Endodermal cell (in vitro differentiated cells): ENCODE data around the gene SUPT5H. TPM values are rescaled to one million over a fixed set of nuclear protein-coding genes. Genes with fewer than 3 reads are reported as not detected.
A peak's percentile ranks its signal among the peaks of the same experiment; 100 is the strongest.

Experiments used
- DNase-seq: peaks from one replicate; pipeline ENCODE4 v3.0.0-alpha.2; 2017
- H3K27ac ChIP-seq: 2 replicates; pipeline ENCODE4 v1.5.1; 2013; ENCODE audit warnings: mild to moderate bottlenecking, low read depth, low read length, moderate library complexity
- H3K27me3 ChIP-seq: 2 replicates; pipeline ENCODE4 v1.6.1; 2013; ENCODE audit warnings: mild to moderate bottlenecking, low read length, moderate library complexity; ENCODE audit not compliant: insufficient read depth, control insufficient read depth, poor library complexity, severe bottlenecking
- H3K36me3 ChIP-seq: 2 replicates; pipeline ENCODE4 v1.7.0; 2013; ENCODE audit warnings: mild to moderate bottlenecking, low read length, moderate library complexity; ENCODE audit not compliant: control insufficient read depth, insufficient read depth
- H3K4me1 ChIP-seq: one replicate; pipeline ENCODE4 v1.7.0; 2013; ENCODE audit warnings: low read length; ENCODE audit not compliant: control insufficient read depth, insufficient read depth
- H3K4me3 ChIP-seq: 2 replicates; pipeline ENCODE4 v1.5.1; 2013; ENCODE audit warnings: mild to moderate bottlenecking, low read length, moderate library complexity
- H3K9ac ChIP-seq: 2 replicates; pipeline ENCODE4 v1.6.1; 2013; ENCODE audit warnings: mild to moderate bottlenecking, low read length, moderate library complexity; ENCODE audit not compliant: poor library complexity, severe bottlenecking; ENCODE audit errors: extremely low read depth
- H3K9me3 ChIP-seq: 2 replicates; pipeline ENCODE4 v1.6.1; 2013; ENCODE audit warnings: mild to moderate bottlenecking, low read length, moderate library complexity; ENCODE audit not compliant: control insufficient read depth
- H3K27ac Mint-ChIP-seq: 2 replicates; pipeline ENCODE4 v1.8.0; 2020; ENCODE audit warnings: mixed read lengths
- H3K27me3 Mint-ChIP-seq: 2 replicates; pipeline ENCODE4 v1.8.0; 2021; ENCODE audit warnings: mild to moderate bottlenecking, mixed read lengths; ENCODE audit not compliant: insufficient read depth
- H3K36me3 Mint-ChIP-seq: 2 replicates; pipeline ENCODE4 v1.8.0; 2020; ENCODE audit warnings: low read depth, mixed read lengths
- H3K4me1 Mint-ChIP-seq: 2 replicates; pipeline ENCODE4 v1.8.0; 2020; ENCODE audit warnings: mixed read lengths
- H3K4me3 Mint-ChIP-seq: 2 replicates; pipeline ENCODE4 v1.8.0; 2020; ENCODE audit warnings: mild to moderate bottlenecking, moderate library complexity, mixed read lengths
- H3K9me3 Mint-ChIP-seq: 2 replicates; pipeline ENCODE4 v1.8.0; 2020; ENCODE audit warnings: mild to moderate bottlenecking, mixed read lengths
- WGBS, 2 experiments: methylation state at CpG; one replicate each; pipeline versions ENCODE4 v1.1.5 to v1.1.7; 2013; ENCODE audit warnings: missing lambda C conversion rate in 2 of 2, mixed read lengths in 1 of 2; ENCODE audit not compliant: insufficient coverage in 1 of 2, insufficient read length in 1 of 2; 5-methylcytosine and 5-hydroxymethylcytosine counted together
- total RNA-seq, 2 donors: library from RNA; stranded (reverse); fragmentation: NEBNext Ultra II Directional in 1 of 2; extraction: Animal tissue kit (Norgen Biotek cat#: 25700) in 1 of 2; gene quantifications; 2 replicates in 1 of 2; 3 replicates in 1 of 2; pipeline ENCODE4 v1.2.1, GENCODE V29; 2021
- TF ChIP-seq, protein P1 (sequence below): fragments of 200-600 bp; sonication (generic); conservative IDR thresholded peaks from 2 replicates; pipeline ENCODE4 v1.5.0; 2021; ENCODE audit warnings: antibody characterized with exemption, mild to moderate bottlenecking

The SUPT5H gene
- total RNA-seq, 2 donors from 2014 or later = 130 to 139 TPM

DNA sequence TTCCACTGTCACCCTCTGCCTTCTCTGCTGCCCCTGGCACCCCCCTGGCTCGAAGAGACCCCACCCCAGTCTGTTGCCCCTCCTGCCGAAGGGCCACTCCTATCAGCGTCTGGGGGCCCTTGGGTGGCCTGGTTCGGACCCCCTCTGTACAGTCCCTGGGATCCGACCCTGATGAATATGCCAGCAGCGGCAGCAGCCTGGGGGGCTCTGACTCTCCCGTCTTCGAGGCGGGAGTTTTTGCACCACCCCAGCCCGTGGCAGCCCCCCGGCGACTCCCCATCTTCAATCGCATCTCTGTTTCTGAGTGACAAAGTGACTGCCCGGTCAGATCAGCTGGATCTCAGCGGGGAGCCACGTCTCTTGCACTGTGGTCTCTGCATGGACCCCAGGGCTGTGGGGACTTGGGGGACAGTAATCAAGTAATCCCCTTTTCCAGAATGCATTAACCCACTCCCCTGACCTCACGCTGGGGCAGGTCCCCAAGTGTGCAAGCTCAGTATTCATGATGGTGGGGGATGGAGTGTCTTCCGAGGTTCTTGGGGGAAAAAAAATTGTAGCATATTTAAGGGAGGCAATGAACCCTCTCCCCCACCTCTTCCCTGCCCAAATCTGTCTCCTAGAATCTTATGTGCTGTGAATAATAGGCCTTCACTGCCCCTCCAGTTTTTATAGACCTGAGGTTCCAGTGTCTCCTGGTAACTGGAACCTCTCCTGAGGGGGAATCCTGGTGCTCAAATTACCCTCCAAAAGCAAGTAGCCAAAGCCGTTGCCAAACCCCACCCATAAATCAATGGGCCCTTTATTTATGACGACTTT lies 36.8 kb upstream of the SUPT5H start:
- H3K27me3 Mint-ChIP-seq = no peaks in the 10 kb centered on the region
- peak overlapping the region; percentile 90 for H3K9ac ChIP-seq

DNA sequence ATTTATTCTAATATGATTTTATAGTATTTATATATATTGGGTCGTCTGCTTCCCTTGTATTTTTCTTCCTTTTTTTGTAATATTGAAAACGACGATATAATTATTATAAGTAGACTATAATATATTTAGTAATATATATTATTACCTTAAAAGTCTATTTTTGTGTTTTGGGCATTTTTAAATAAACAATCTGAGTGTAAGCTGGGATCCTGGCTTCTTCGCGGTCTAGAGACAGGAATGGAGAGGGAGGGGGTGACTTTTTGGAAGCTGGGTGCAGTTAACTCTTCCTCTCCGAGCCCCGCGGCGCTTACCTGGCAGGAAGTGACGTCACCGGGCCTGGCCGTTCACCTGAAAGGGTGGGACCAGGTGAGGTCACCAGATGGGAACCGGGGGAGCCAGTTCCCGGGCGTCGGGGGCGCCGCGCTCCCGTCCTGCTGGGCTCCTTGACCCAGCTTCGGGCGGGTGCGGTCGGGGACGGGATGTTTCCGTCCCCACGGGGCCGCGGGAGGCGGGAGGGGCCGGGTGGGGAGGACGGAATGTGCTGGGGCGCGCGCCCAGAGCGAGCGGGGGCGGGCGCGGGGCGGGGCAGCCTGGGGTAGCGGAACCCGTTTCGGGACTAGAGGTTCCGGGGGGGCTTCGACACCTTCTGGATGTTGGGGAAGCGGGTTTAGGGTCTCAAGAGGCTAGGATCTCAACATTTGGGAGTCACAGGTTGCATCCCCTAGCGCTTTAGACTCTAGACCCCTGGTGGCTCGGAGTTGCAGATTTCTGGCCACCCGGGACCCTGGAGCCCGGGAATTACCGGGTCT lies 36.0 kb upstream of the SUPT5H start:
- WGBS, 2 experiments = 0 to 1% methylated on average over 14 to 49 of the region's 52 CpGs
- peak overlapping the region; percentile 91 for H3K4me3 Mint-ChIP-seq

More for the DNA sequence above, 36.8 kb upstream of the SUPT5H start:
- peak overlapping the region; percentile 95 for H3K4me3 ChIP-seq
- H3K36me3 Mint-ChIP-seq = peaks cover 10% of the 10 kb centered on the region
- H3K36me3 ChIP-seq = peaks cover 4% of the 10 kb centered on the region
- no peak overlapping the region for H3K27ac ChIP-seq
- peaks cover 34% of the 10 kb centered on the region for H3K4me1 Mint-ChIP-seq
- TF ChIP-seq, protein P1, sequence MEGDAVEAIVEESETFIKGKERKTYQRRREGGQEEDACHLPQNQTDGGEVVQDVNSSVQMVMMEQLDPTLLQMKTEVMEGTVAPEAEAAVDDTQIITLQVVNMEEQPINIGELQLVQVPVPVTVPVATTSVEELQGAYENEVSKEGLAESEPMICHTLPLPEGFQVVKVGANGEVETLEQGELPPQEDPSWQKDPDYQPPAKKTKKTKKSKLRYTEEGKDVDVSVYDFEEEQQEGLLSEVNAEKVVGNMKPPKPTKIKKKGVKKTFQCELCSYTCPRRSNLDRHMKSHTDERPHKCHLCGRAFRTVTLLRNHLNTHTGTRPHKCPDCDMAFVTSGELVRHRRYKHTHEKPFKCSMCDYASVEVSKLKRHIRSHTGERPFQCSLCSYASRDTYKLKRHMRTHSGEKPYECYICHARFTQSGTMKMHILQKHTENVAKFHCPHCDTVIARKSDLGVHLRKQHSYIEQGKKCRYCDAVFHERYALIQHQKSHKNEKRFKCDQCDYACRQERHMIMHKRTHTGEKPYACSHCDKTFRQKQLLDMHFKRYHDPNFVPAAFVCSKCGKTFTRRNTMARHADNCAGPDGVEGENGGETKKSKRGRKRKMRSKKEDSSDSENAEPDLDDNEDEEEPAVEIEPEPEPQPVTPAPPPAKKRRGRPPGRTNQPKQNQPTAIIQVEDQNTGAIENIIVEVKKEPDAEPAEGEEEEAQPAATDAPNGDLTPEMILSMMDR = no peak
- peak overlapping the region; percentile 91 for H3K4me3 Mint-ChIP-seq
- no peaks in the 10 kb centered on the region for H3K27me3 ChIP-seq
- no peaks in the 10 kb centered on the region for H3K9me3 ChIP-seq
- H3K27ac Mint-ChIP-seq = peak overlapping the region; percentile 95
- peak; percentile 64 for DNase-seq
- WGBS, 2 experiments = 85 to 92% methylated on average over 7 to 17 of the region's 20 CpGs
- H3K9me3 Mint-ChIP-seq = no peaks in the 10 kb centered on the region
- peaks cover 9% of the 10 kb centered on the region for H3K4me1 ChIP-seq

More for the DNA sequence above, 36.0 kb upstream of the SUPT5H start:
- Histone ChIP-seq H3K27me3 (no peaks in the 10 kb centered on the region), H3K36me3 (peaks cover 6% of the 10 kb centered on the region), H3K4me3 (peak overlapping the region; percentile 95), H3K27ac (peak overlapping the region; percentile 39), H3K4me1 (peaks cover 3% of the 10 kb centered on the region), H3K9ac (peak overlapping the region; percentile 90), H3K9me3 (no peaks in the 10 kb centered on the region)
- H3K27ac Mint-ChIP-seq = peak overlapping the region; percentile 88
- peaks cover 16% of the 10 kb centered on the region for H3K36me3 Mint-ChIP-seq
- TF ChIP-seq, protein P1 = peak; percentile 46
- peaks cover 36% of the 10 kb centered on the region for H3K4me1 Mint-ChIP-seq
- no peaks in the 10 kb centered on the region for H3K27me3 Mint-ChIP-seq
- H3K9me3 Mint-ChIP-seq = no peaks in the 10 kb centered on the region
- peak; percentile 97 for DNase-seq
